Endothelial cell of umbilical vein (primary cell): ENCODE data around the gene GDF2. TPM values are rescaled to one million over a fixed set of nuclear protein-coding genes. Genes with fewer than 3 reads are reported as not detected.

Experiments
- BruUV-seq: library from RNA; stranded (reverse); fragments of 400-500 nt; replicated peaks from 2 replicates; lab custom pipeline; 2021; lab: Mats Ljungman, UMichigan
- CTCF ChIA-PET: fragments of 300-600, 350-600 bp; sonication (Branson Sonifier 250); formaldehyde crosslinking; loops from one replicate; lab custom pipeline; 2021; ENCODE audit warnings: antibody characterized with exemption, inconsistent platforms; lab: Charles Lee
- POLR2A ChIA-PET: fragments of 300-600, 350-600 bp; sonication (Branson Sonifier 250); formaldehyde crosslinking; loops from one replicate; lab custom pipeline; 2021; ENCODE audit warnings: antibody characterized with exemption, inconsistent platforms; lab: Charles Lee
- DNase-seq: peaks from one replicate; pipeline ENCODE4 v3.0.0-alpha.2; 2011; ENCODE audit warnings: low read depth, low spot score
- FAIRE-seq: peaks from 2 replicates; lab custom pipeline; 2011; peaks lifted over from hg19 to GRCh38; lab: Jason Lieb, UNC
- H2AFZ ChIP-seq: 2 replicates; pipeline ENCODE4 v1.6.0; 2012; ENCODE audit warnings: low read depth, low read length, control low read depth, inconsistent platforms
- H3K27ac ChIP-seq: 2 replicates; pipeline ENCODE4 v1.5.1; 2011; ENCODE audit warnings: low read depth, mild to moderate bottlenecking, control low read depth, low read length, moderate library complexity; ENCODE audit not compliant: insufficient read depth
- H3K27me3 ChIP-seq, 2 experiments: 2 replicates each; pipeline versions ENCODE4 v1.6.0 to v1.6.1; 2011; ENCODE audit warnings: low read length in 2 of 2, mixed read lengths in 1 of 2; ENCODE audit not compliant: control insufficient read depth in 2 of 2, insufficient read depth in 2 of 2
- H3K36me3 ChIP-seq, 2 experiments: 2 replicates in 1 of 2; 3 replicates in 1 of 2; pipeline ENCODE4 v1.5.1; 2011; ENCODE audit warnings: low read length in 2 of 2, mild to moderate bottlenecking in 1 of 2, moderate library complexity in 1 of 2; ENCODE audit not compliant: control insufficient read depth in 2 of 2, insufficient read depth in 2 of 2; ENCODE audit errors: extremely low read depth in 1 of 2
- H3K4me1 ChIP-seq: 3 replicates; pipeline ENCODE4 v1.5.1; 2011; ENCODE audit warnings: mild to moderate bottlenecking, low read length; ENCODE audit not compliant: control insufficient read depth, insufficient read depth; ENCODE audit errors: extremely low read depth
- H3K4me2 ChIP-seq: 2 replicates; pipeline ENCODE4 v1.6.1; 2011; ENCODE audit warnings: low read length, control low read depth, mixed read lengths; ENCODE audit not compliant: insufficient read depth
- H3K4me3 ChIP-seq, 3 experiments: fragments of 200-600 bp in 1 of 3; sonication (generic), shearing (Covaris generic) in 1 of 3; replicated peaks in 1 of 3; 2 replicates each; pipeline ENCODE4 v1.5.1; 2011 to 2016; ENCODE audit warnings: control low read depth in 3 of 3, low read length in 3 of 3, mild to moderate bottlenecking in 2 of 3, inconsistent platforms in 1 of 3, low read depth in 1 of 3, moderate library complexity in 1 of 3; ENCODE audit not compliant: insufficient read depth in 1 of 3
- H3K79me2 ChIP-seq: 2 replicates; pipeline ENCODE4 v1.6.0; 2012; ENCODE audit warnings: low read length, inconsistent platforms; ENCODE audit not compliant: control insufficient read depth, insufficient read depth
- H3K9ac ChIP-seq: replicated peaks from 2 replicates; pipeline ENCODE3; 2011; ENCODE audit warnings: low read length, control low read depth; ENCODE audit not compliant: insufficient read depth; ENCODE audit errors: extremely low read depth
- H3K9me1 ChIP-seq: replicated peaks from 3 replicates; pipeline ENCODE4 v1.6.0; 2011; ENCODE audit warnings: mild to moderate bottlenecking, low read length; ENCODE audit not compliant: control insufficient read depth, insufficient read depth; ENCODE audit errors: extremely low read depth
- H3K9me3 ChIP-seq: replicated peaks from 2 replicates; pipeline ENCODE4 v1.5.1; 2012; ENCODE audit warnings: low read length, inconsistent platforms; ENCODE audit not compliant: control insufficient read depth, insufficient read depth
- H4K20me1 ChIP-seq: replicated peaks from 2 replicates; pipeline ENCODE3; 2011; ENCODE audit warnings: mild to moderate bottlenecking, low read length; ENCODE audit not compliant: control insufficient read depth, insufficient read depth; ENCODE audit errors: extremely low read depth
- CTCF ChIP-seq, 2 donors: IDR thresholded peaks; 1 replicate in 1 of 2; 2 replicates in 1 of 2; pipeline ENCODE4 v1.5.1; 2011; ENCODE audit warnings: low read length in 2 of 2, mild to moderate bottlenecking in 2 of 2, moderate library complexity in 2 of 2, control low read depth in 1 of 2, inconsistent platforms in 1 of 2, low read depth in 1 of 2; ENCODE audit not compliant: insufficient read depth in 1 of 2; ENCODE audit errors: extremely low read depth in 1 of 2
- EZH2 ChIP-seq: IDR thresholded peaks from 2 replicates; pipeline ENCODE4 v1.6.1; 2012; ENCODE audit warnings: borderline replicate concordance, low read depth, mild to moderate bottlenecking, moderate library complexity, low read length, inconsistent platforms; ENCODE audit not compliant: severe bottlenecking
- FOS ChIP-seq: IDR thresholded peaks from 2 replicates; pipeline ENCODE4 v1.6.1; 2011; ENCODE audit warnings: mild to moderate bottlenecking, low read length, moderate library complexity, borderline replicate concordance; ENCODE audit not compliant: insufficient read depth
- GATA2 ChIP-seq: IDR thresholded peaks from 2 replicates; pipeline ENCODE4 v1.7.0; 2011; ENCODE audit warnings: low read depth, mild to moderate bottlenecking, moderate library complexity, mixed read lengths, low read length; ENCODE audit not compliant: insufficient read length, insufficient read depth
- JUN ChIP-seq: IDR thresholded peaks from 2 replicates; pipeline ENCODE4 v1.6.1; 2011; ENCODE audit warnings: borderline replicate concordance, low read depth; ENCODE audit not compliant: insufficient read length, insufficient read depth
- MYC ChIP-seq: IDR thresholded peaks from one replicate; pipeline ENCODE4 v1.6.1; 2011; ENCODE audit warnings: mild to moderate bottlenecking, low read depth, low read length
- POLR2A ChIP-seq: IDR thresholded peaks from 2 replicates; pipeline ENCODE4 v1.6.1; 2012; ENCODE audit warnings: low read depth, mild to moderate bottlenecking, control low read depth, low read length
- POLR2AphosphoS5 ChIP-seq: IDR thresholded peaks from 2 replicates; pipeline ENCODE4 v1.6.1; 2012; ENCODE audit warnings: low read depth, mild to moderate bottlenecking, control low read depth, low read length, moderate library complexity; ENCODE audit not compliant: insufficient read depth
- dilution Hi-C: fragments of 300-500 bp; cut with MboI; formaldehyde crosslinking; loops from one replicate; pipeline ENCODE4 v1.15.0; 2019; ENCODE audit warnings: low sequenced_read_pairs; ENCODE audit not compliant: extremely low pct_ligation_motif_present
- intact Hi-C: fragments of 100-400 bp; cut with micrococcal nuclease; formaldehyde crosslinking; loops from one replicate; pipeline ENCODE4 v1.10.0; 2022
- polyA plus RNA-seq, 4 experiments: library from polyadenylated mRNA; depleted of rRNA in 3 of 4; stranded (reverse) in 3 of 4; unstranded in 1 of 4; fragments of >200 nt; gene quantifications; 2 replicates each; pipeline versions ENCODE4 v1.2.1 to v1.2.3, GENCODE V29; 2011 to 2012; ENCODE audit warnings: missing spikeins in 1 of 4
- total RNA-seq: library from RNA; stranded (reverse); gene quantifications from 2 replicates; pipeline ENCODE4 v1.2.3, GENCODE V29; 2021
- TF ChIP-seq, protein P1 (sequence below): IDR thresholded peaks from 2 replicates; pipeline ENCODE4 v1.6.1; 2011; ENCODE audit not compliant: insufficient read depth, insufficient read length

Gene GDF2
- total and polyA plus RNA-seq, 2 donors (not counting 3 experiments of a cell fraction or from before 2014, with no cell fraction given): not detected

DNA sequence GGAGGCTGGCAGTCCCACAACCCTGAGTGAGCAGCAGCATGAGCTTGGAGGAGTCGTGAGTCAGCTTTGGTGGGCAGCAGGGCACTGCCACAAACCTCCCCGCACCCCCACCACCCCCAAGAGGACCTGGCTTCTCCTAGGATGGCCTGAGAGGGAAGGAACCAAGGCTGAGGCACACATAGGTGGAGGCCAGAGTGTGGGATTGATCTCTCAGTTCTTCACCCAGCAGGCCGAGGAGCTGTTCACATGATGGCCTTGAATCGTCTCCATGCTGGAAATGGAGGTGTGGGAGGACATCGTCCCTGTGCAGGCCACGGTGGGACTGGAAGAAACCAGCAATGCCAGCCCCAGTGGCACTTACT, 39.6 kb upstream of the GDF2 start:
- Histone ChIP-seq H3K79me2 (no peaks in the 10 kb centered on the region), H2AFZ (no peak overlapping the region), H3K9me1 (no peaks in the 10 kb centered on the region), H3K36me3 (no peaks in the 10 kb centered on the region), H3K4me1 (no peaks in the 10 kb centered on the region), H3K9ac (no peak overlapping the region), H3K9me3 (no peaks in the 10 kb centered on the region), H3K4me2 (no peak overlapping the region), H3K27me3 (no peaks in the 10 kb centered on the region), H3K4me3 (no peak overlapping the region), H3K27ac (no peak overlapping the region), H4K20me1 (no peaks in the 10 kb centered on the region)
- CTCF ChIA-PET: interaction anchor here (1.5 to 1.7 kb wide), 2 partner anchors 30 to 258 kb away, joined by 3 to 6 read pairs; no protein-coding TSS in a partner anchor
- DNase-seq (no peak), FAIRE-seq (no peak)
- intact Hi-C loops (no loop called here), dilution Hi-C loops (no loop called here)
- TF ChIP-seq GATA2: no peak
- TF ChIP-seq EZH2: no peak
- TF ChIP-seq CTCF (IDR thresholded peaks at IDR 0.05; ENCODE audit: extremely low read depth in 1 of 2, insufficient read depth in 1 of 2, low read depth in 1 of 2, low read length in 2 of 2): no peak
- POLR2A ChIA-PET: no interaction called here
- no TSS peak for BruUV-seq

GRCh38 chr10:47283101-47283630, 39.1 kb upstream of the GDF2 start:
- Histone ChIP-seq H2AFZ (no peak overlapping the region), H3K4me2 (no peak overlapping the region), H3K4me3 (no peak overlapping the region), H3K9me1 (no peaks in the 10 kb centered on the region), H3K36me3 (no peaks in the 10 kb centered on the region), H3K9me3 (no peaks in the 10 kb centered on the region), H3K27ac (no peak overlapping the region), H3K79me2 (no peaks in the 10 kb centered on the region), H3K27me3 (no peaks in the 10 kb centered on the region), H3K9ac (no peak overlapping the region), H4K20me1 (no peaks in the 10 kb centered on the region), H3K4me1 (no peaks in the 10 kb centered on the region)
- intact Hi-C loops: no loop called here
- POLR2A ChIA-PET: no interaction called here
- TF ChIP-seq, protein P1, sequence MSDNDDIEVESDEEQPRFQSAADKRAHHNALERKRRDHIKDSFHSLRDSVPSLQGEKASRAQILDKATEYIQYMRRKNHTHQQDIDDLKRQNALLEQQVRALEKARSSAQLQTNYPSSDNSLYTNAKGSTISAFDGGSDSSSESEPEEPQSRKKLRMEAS: no peak
- no peak for TF ChIP-seq CTCF (IDR thresholded peaks at IDR 0.05; ENCODE audit: extremely low read depth in 1 of 2, insufficient read depth in 1 of 2, low read depth in 1 of 2, low read length in 2 of 2)
- TF ChIP-seq POLR2AphosphoS5: no peak
- no peak for TF ChIP-seq EZH2
- no peak for TF ChIP-seq MYC
- TF ChIP-seq FOS: no peak
- TF ChIP-seq GATA2: no peak
- TF ChIP-seq POLR2A: no peak
- TF ChIP-seq JUN: no peak
- dilution Hi-C loops: no loop called here
- CTCF ChIA-PET: interaction anchor here (1.5 to 1.7 kb wide), 2 partner anchors 29 to 259 kb away, joined by 3 to 6 read pairs; no protein-coding TSS in a partner anchor
- FAIRE-seq (no peak), DNase-seq (no peak)
- no TSS peak for BruUV-seq
